ENCODE results near the gene NEK5.

DNA sequence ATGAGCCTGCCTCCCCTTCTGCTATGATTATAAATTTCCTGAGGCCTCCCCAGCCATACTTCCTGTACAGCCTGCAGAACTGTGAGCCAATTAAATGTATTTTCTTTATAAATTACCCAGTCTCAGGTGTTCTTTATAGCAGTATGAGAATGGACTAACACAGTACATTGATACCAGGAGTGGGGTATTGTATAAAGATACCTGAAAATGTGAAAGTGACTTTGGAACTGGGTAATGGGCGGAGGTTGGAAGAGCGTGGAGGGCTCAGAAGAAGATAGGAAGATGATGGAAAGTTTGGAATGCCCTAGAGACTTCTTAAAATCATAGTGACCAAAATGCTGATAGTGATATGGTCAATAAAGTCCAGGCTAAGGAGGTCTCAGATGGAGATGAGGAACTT lies 32.8 kb downstream of the NEK5 start:
- TF ChIP-seq CTCF (IDR thresholded peaks at IDR 0.05), result no peak
- no peak for TF ChIP-seq ZFX (IDR thresholded peaks at IDR 0.05; ENCODE audit: borderline replicate concordance)

Measured in 22Rv1 (cell line).